Activated CD8-positive, alpha-beta memory T cell treated with anti-CD3 and anti-CD28 coated beads for 24 hours (primary cell): ENCODE results near the gene USP17L30.
"Not testable (repeated sequence)": the region's sequence is repeated elsewhere in the genome, so short reads cannot be mapped to it uniquely, and the experiment has no call there.

ENCODE experiments used
- DNase-seq: peaks from one replicate; pipeline ENCODE4 v3.0.0-alpha.2; 2020

USP17L30 gene, protein sequence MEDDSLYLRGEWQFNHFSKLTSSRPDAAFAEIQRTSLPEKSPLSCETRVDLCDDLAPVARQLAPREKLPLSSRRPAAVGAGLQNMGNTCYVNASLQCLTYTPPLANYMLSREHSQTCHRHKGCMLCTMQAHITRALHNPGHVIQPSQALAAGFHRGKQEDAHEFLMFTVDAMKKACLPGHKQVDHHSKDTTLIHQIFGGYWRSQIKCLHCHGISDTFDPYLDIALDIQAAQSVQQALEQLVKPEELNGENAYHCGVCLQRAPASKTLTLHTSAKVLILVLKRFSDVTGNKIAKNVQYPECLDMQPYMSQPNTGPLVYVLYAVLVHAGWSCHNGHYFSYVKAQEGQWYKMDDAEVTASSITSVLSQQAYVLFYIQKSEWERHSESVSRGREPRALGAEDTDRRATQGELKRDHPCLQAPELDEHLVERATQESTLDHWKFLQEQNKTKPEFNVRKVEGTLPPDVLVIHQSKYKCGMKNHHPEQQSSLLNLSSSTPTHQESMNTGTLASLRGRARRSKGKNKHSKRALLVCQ

DNA sequence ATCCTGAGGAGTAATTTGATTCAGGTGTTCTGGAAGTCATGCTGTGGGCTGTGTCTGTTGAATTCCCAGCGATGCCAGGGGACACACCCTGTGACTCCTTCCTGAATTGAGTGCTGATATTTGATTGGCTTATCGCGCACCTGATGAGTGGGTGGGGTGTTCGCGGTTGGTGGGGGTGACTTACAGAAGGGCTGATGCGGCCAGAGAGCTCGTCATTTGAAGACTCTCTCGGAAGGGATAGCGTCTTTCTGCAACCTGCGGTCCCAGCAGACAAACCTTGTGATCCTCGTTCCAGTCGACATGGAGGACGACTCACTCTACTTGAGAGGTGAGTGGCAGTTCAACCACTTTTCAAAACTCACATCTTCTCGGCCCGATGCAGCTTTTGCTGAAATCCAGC lies at the start of gene USP17L30:
USP17L30 (plus strand) TSS at position 301 of the 400 bp plus-strand sequence; CDS start at position 301, 0 bp downstream.
- DNase-seq = not testable (repeated sequence)

DNA sequence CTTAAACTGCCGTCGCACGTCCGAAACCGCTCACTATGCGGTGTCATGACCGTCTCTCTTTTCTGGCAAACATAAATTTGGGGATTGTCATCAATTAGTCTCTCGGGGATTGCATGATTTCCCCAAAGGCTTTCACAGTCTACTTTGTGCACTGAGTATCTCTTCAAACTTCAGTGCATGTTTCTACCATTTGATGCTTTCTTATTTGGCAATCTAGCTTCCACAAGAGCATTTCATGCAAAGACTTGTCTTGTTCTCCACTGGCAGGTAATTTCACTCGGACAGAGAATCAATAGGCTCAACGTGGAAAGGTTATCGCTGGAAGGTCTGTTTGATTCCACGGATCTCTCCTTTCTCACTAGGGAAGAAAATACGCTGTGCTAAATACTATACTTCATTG lies 38.7 kb upstream of the USP17L30 start:
- DNase-seq = not testable (repeated sequence)

DNA sequence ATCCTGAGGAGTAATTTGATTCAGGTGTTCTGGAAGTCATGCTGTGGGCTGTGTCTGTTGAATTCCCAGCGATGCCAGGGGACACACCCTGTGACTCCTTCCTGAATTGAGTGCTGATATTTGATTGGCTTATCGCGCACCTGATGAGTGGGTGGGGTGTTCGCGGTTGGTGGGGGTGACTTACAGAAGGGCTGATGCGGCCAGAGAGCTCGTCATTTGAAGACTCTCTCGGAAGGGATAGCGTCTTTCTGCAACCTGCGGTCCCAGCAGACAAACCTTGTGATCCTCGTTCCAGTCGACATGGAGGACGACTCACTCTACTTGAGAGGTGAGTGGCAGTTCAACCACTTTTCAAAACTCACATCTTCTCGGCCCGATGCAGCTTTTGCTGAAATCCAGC lies 38.1 kb upstream of the USP17L30 start, which contains the start of gene USP17L24:
USP17L24 (plus strand) TSS at position 301 of the 400 bp plus-strand sequence; CDS start at position 301, 0 bp downstream.
- not testable (repeated sequence) for DNase-seq

- not testable (repeated sequence) for DNase-seq
Measured at GRCh38 chr4:9329611-9330010, 33.3 kb upstream of the USP17L30 start, which contains the start of gene USP17L25. TSS of gene USP17L25 (plus strand) at chr4:9329911. CDS start at chr4:9329911, 0 bp downstream.

DNA sequence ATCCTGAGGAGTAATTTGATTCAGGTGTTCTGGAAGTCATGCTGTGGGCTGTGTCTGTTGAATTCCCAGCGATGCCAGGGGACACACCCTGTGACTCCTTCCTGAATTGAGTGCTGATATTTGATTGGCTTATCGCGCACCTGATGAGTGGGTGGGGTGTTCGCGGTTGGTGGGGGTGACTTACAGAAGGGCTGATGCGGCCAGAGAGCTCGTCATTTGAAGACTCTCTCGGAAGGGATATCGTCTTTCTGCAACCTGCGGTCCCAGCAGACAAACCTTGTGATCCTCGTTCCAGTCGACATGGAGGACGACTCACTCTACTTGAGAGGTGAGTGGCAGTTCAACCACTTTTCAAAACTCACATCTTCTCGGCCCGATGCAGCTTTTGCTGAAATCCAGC lies 28.6 kb upstream of the USP17L30 start, which contains the start of gene USP17L26:
USP17L26 (plus strand) TSS at position 301 of the 400 bp plus-strand sequence; CDS start at position 301, 0 bp downstream.
- DNase-seq = not testable (repeated sequence)

- DNase-seq = not testable (repeated sequence)
Measured at GRCh38 chr4:9339103-9339502, 23.8 kb upstream of the USP17L30 start, which contains the start of gene USP17L5. TSS of gene USP17L5 (plus strand) at chr4:9339403. CDS start at chr4:9339403, 0 bp downstream.

DNA sequence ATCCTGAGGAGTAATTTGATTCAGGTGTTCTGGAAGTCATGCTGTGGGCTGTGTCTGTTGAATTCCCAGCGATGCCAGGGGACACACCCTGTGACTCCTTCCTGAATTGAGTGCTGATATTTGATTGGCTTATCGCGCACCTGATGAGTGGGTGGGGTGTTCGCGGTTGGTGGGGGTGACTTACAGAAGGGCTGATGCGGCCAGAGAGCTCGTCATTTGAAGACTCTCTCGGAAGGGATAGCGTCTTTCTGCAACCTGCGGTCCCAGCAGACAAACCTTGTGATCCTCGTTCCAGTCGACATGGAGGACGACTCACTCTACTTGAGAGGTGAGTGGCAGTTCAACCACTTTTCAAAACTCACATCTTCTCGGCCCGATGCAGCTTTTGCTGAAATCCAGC lies 19.1 kb upstream of the USP17L30 start, which contains the start of gene USP17L27:
USP17L27 (plus strand) TSS at position 301 of the 400 bp plus-strand sequence; CDS start at position 301, 0 bp downstream.
- not testable (repeated sequence) for DNase-seq

GRCh38 chr4:9348593-9348992 lies 14.3 kb upstream of the USP17L30 start, which contains the start of gene USP17L28:
TSS of gene USP17L28 (plus strand) at chr4:9348893. CDS start at chr4:9348893, 0 bp downstream.
- not testable (repeated sequence) for DNase-seq

DNA sequence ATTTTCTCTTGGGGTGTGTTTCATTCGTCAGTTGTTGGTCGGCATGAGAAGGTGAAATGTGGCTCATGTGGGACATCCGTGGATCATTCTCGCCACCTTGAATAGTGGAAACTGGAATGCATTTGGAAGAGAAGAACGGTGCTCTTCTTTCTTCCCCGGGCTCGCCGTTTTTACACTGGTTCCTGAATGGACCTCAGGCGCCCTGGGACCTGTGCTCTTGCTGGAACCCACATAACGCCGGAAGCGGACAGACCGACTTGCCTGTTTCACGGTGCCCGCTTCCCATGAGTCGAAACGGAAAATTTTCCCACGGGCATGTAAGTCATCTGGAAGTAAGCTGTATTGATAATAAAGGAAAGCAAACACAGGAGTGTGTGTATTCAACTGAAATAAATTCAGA lies 12.1 kb upstream of the USP17L30 start:
- not testable (repeated sequence) for DNase-seq

DNA sequence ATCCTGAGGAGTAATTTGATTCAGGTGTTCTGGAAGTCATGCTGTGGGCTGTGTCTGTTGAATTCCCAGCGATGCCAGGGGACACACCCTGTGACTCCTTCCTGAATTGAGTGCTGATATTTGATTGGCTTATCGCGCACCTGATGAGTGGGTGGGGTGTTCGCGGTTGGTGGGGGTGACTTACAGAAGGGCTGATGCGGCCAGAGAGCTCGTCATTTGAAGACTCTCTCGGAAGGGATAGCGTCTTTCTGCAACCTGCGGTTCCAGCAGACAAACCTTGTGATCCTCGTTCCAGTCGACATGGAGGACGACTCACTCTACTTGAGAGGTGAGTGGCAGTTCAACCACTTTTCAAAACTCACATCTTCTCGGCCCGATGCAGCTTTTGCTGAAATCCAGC lies 9.6 kb upstream of the USP17L30 start, which contains the start of gene USP17L29:
USP17L29 (plus strand) TSS at position 301 of the 400 bp plus-strand sequence; CDS start at position 301, 0 bp downstream.
- not testable (repeated sequence) for DNase-seq

- not testable (repeated sequence) for DNase-seq
Measured at GRCh38 chr4:9379881-9380280, 17.0 kb downstream of the USP17L30 start.

DNA sequence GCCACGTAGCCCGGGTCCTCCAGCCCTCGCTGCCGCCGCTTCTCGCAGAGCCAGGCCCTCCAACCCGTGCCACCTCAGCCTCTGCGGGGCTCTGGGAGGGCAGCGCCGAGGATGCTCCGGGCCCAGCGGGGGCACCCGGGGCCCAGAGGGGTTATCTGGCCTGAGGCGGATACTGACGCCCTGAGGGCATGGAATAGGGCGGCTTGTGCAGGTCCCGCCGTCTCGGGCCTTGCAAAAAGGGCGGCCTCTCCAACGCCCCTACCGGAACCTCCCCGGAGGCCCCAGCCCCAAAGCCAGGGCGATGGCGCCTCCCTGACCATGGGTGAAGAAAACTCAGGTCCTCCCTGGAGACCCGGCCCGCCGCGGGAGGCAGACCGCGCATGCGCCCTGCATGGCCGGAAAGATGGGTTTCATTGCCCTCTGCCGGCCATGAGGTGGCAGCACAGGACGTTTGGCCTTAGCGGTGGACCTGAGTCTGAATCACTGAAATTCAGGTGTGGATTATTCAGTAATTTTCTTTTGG lies 18.1 kb downstream of the USP17L30 start:
- peak; percentile 71 for DNase-seq

DNA sequence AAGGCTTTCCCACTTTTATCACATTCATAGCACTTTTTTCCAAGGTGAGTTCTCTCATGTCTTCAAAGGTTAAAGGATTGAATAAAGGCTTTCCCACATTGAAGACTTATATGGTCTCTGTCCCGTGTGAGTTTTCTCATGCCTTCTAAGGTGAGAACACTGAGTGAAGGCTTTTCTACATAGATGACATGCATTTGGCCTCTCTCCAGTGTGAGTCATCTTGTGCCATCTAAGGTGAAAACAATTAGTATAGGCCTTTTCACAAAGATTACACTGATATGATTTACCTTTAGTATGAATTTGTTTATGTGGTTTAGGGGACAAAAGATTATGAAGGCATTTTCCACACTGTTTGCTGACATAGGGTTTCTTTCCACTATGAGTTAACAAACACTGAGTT lies 21.2 kb downstream of the USP17L30 start:
- DNase-seq = no peak

- DNase-seq = not testable (repeated sequence)
Measured at GRCh38 chr4:9389001-9389400, 26.1 kb downstream of the USP17L30 start.

GRCh38 chr4:9405774-9406173 lies 42.8 kb downstream of the USP17L30 start:
- DNase-seq = not testable (repeated sequence)

GRCh38 chr4:9406491-9406890 lies 43.6 kb downstream of the USP17L30 start:
- DNase-seq = not testable (repeated sequence)

DNA sequence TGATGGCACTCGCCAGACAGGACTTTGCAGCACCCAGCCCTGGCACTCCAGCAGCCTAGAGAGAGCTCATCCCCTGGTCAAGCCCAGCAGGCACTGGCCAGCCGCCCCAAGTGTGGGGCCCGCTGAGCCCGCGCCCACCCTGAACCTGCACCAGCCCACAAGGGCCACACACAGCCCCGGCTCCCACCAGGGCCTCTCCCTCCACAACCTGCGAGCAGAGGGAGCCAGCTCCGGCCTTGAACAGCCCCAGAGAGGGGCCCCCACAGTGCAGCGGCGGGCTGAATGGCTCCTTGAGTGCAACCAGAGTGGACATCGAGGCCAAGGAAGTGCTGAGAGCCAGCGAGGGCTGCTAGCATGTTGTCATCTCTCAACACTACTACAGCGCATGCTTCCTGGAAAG lies 46.9 kb downstream of the USP17L30 start:
- no peak for DNase-seq
